IMR-90 (cell line): Measurements from ENCODE around the gene ROBO2. TPM values are rescaled to one million over a fixed set of nuclear protein-coding genes. Genes with fewer than 3 reads are reported as not detected.

ENCODE experiments used
- ATAC-seq: fragments of 200-7000 bp; cut with Tn5 transposase; 2 replicates; pipeline ENCODE4 v1.9.1; 2020; ENCODE audit warnings: low read depth, mild to moderate bottlenecking, moderate library complexity
- BruUV-seq: library from RNA; stranded (reverse); fragments of 400-500 nt; replicated peaks from 2 replicates; lab custom pipeline; 2021; lab: Mats Ljungman, UMichigan
- CTCF ChIA-PET: fragments of 300-600 bp; formaldehyde crosslinking; extraction: SDS; loops from one replicate; lab custom pipeline; 2021; ENCODE audit warnings: antibody characterized with exemption; lab: Yijun Ruan, JAX
- POLR2A ChIA-PET: fragments of 300-600 bp; sonication (Branson Sonifier 250); formaldehyde crosslinking; loops from one replicate; lab custom pipeline; 2022; ENCODE audit warnings: antibody characterized with exemption; ENCODE audit not compliant: unreplicated experiment; lab: Charles Lee
- DNase-seq: peaks from one replicate; pipeline ENCODE4 v3.0.0; 2013
- H2AFZ ChIP-seq: replicated peaks from 2 replicates; pipeline ENCODE3; 2013; ENCODE audit warnings: low read length, mild to moderate bottlenecking; ENCODE audit not compliant: poor library complexity
- H2AK5ac ChIP-seq: 2 replicates; pipeline ENCODE4 v1.6.1; 2013; ENCODE audit warnings: low read depth, low read length, inconsistent platforms
- H2AK9ac ChIP-seq: replicated peaks from 2 replicates; pipeline ENCODE3; 2013; ENCODE audit warnings: mild to moderate bottlenecking, low read depth, low read length, moderate library complexity; ENCODE audit not compliant: poor library complexity
- H2BK120ac ChIP-seq: 2 replicates; pipeline ENCODE4 v1.6.1; 2013; ENCODE audit warnings: low read depth, low read length, inconsistent platforms
- H2BK15ac ChIP-seq: 3 replicates; pipeline ENCODE4 v1.6.1; 2013; ENCODE audit warnings: low read depth, low read length, inconsistent platforms
- H2BK20ac ChIP-seq: 2 replicates; pipeline ENCODE4 v1.6.1; 2013; ENCODE audit warnings: low read depth, mild to moderate bottlenecking, inconsistent platforms, low read length, moderate library complexity
- H2BK5ac ChIP-seq: 2 replicates; pipeline ENCODE4 v1.6.1; 2013; ENCODE audit warnings: mild to moderate bottlenecking, low read depth, low read length, inconsistent platforms; ENCODE audit not compliant: poor library complexity, severe bottlenecking
- H3K14ac ChIP-seq: replicated peaks from 2 replicates; pipeline ENCODE4 v1.6.1; 2013; ENCODE audit warnings: low read depth, low read length, inconsistent platforms
- H3K18ac ChIP-seq: 2 replicates; pipeline ENCODE4 v1.6.1; 2013; ENCODE audit warnings: low read depth, low read length, control low read depth
- H3K23ac ChIP-seq: 2 replicates; pipeline ENCODE4 v1.6.1; 2013; ENCODE audit warnings: low read depth, low read length, inconsistent platforms
- H3K27ac ChIP-seq: 2 replicates; pipeline ENCODE4 v1.5.1; 2013; ENCODE audit warnings: mild to moderate bottlenecking, control low read depth, low read length; ENCODE audit not compliant: insufficient read depth
- H3K27me3 ChIP-seq: 2 replicates; pipeline ENCODE4 v1.6.1; 2013; ENCODE audit warnings: low read length; ENCODE audit not compliant: control insufficient read depth, insufficient read depth
- H3K36me3 ChIP-seq: 2 replicates; pipeline ENCODE4 v1.6.1; 2013; ENCODE audit warnings: low read length, mixed read lengths; ENCODE audit not compliant: control insufficient read depth, insufficient read depth
- H3K4ac ChIP-seq: 2 replicates; pipeline ENCODE4 v1.6.1; 2013; ENCODE audit warnings: low read depth, low read length, inconsistent platforms
- H3K4me1 ChIP-seq: 2 replicates; pipeline ENCODE4 v1.6.1; 2013; ENCODE audit warnings: low read length, mixed read lengths; ENCODE audit not compliant: control insufficient read depth, insufficient read depth
- H3K4me2 ChIP-seq: 2 replicates; pipeline ENCODE4 v1.6.1; 2013; ENCODE audit warnings: low read depth, mild to moderate bottlenecking, control low read depth, low read length, moderate library complexity
- H3K4me3 ChIP-seq: 2 replicates; pipeline ENCODE4 v1.5.1; 2013; ENCODE audit warnings: low read depth, mild to moderate bottlenecking, control low read depth, low read length, moderate library complexity; ENCODE audit not compliant: insufficient read depth
- H3K56ac ChIP-seq: 2 replicates; pipeline ENCODE4 v1.6.1; 2013; ENCODE audit warnings: low read length, inconsistent platforms; ENCODE audit not compliant: insufficient read depth; ENCODE audit errors: extremely low read depth
- H3K79me1 ChIP-seq, 2 experiments: 2 replicates each; pipeline ENCODE4 v1.6.1; 2013; ENCODE audit warnings: low read length in 2 of 2, inconsistent platforms in 1 of 2, low read depth in 1 of 2
- H3K9ac ChIP-seq: 2 replicates; pipeline ENCODE4 v1.6.1; 2013; ENCODE audit warnings: low read depth, low read length, control low read depth
- H3K9me1 ChIP-seq: 2 replicates; pipeline ENCODE4 v1.6.1; 2013; ENCODE audit warnings: low read length, inconsistent platforms; ENCODE audit not compliant: insufficient read depth
- H3K9me3 ChIP-seq: 2 replicates; pipeline ENCODE4 v1.6.1; 2013; ENCODE audit warnings: low read length; ENCODE audit not compliant: control insufficient read depth, insufficient read depth
- H4K20me1 ChIP-seq: 2 replicates; pipeline ENCODE4 v1.6.1; 2013; ENCODE audit warnings: low read length, inconsistent platforms; ENCODE audit not compliant: insufficient read depth
- H4K5ac ChIP-seq: 2 replicates; pipeline ENCODE4 v1.6.1; 2013; ENCODE audit warnings: mild to moderate bottlenecking, low read depth, low read length, control low read depth
- H4K8ac ChIP-seq, 2 experiments: 2 replicates each; pipeline ENCODE4 v1.6.1; 2013; ENCODE audit warnings: low read depth in 2 of 2, low read length in 2 of 2, control low read depth in 1 of 2, inconsistent platforms in 1 of 2
- H4K91ac ChIP-seq: 2 replicates; pipeline ENCODE4 v1.6.1; 2013; ENCODE audit warnings: low read depth, low read length, inconsistent platforms; ENCODE audit not compliant: insufficient read depth
- BHLHE40 ChIP-seq: fragments of 150-350 bp; IDR thresholded peaks from 2 replicates; pipeline ENCODE4 v1.6.1; 2016; ENCODE audit warnings: mild to moderate bottlenecking, low read depth, low read length
- CHD1 ChIP-seq: IDR thresholded peaks from 2 replicates; pipeline ENCODE4 v1.6.1; 2012; ENCODE audit warnings: low read depth, low read length, improper control_type of control experiment
- FOS ChIP-seq: fragments of 150-350 bp; IDR thresholded peaks from 2 replicates; pipeline ENCODE4 v1.6.1; 2016; ENCODE audit warnings: low read depth, low read length
- WGBS, 2 experiments: methylation state at CpG; one replicate each; pipeline versions ENCODE4 v1.1.5 to v1.1.7; 2013; ENCODE audit warnings: missing lambda C conversion rate in 2 of 2; ENCODE audit not compliant: insufficient read length in 1 of 2; ENCODE audit errors: extremely low coverage in 2 of 2; 5-methylcytosine and 5-hydroxymethylcytosine counted together
- dilution Hi-C: fragments of 300-500 bp; cut with HindIII; formaldehyde crosslinking; loops from one replicate; pipeline ENCODE4 v1.14.3; 2018; ENCODE audit warnings: low sequenced_read_pairs; ENCODE audit not compliant: unreplicated experiment
- in situ Hi-C: fragments of 300-500 bp; cut with MboI; formaldehyde crosslinking; loops from 3 replicates; pipeline ENCODE4 v1.14.3; 2019; ENCODE audit warnings: low sequenced_read_pairs, inconsistent platforms, mixed read lengths
- intact Hi-C: fragments of 100-400 bp; cut with micrococcal nuclease; formaldehyde crosslinking; loops from 2 replicates; pipeline ENCODE4 v1.10.0; 2022
- polyA plus RNA-seq, 3 experiments: library from polyadenylated mRNA; depleted of rRNA; stranded (reverse); fragments of >200 nt; gene quantifications; 2 replicates each; pipeline ENCODE4 v1.2.3, GENCODE V29; 2012; ENCODE audit warnings: low replicate concordance in 1 of 3
- total RNA-seq: library from RNA; depleted of rRNA; stranded (reverse); fragments of >200 nt; gene quantifications from 2 replicates; pipeline ENCODE4 v1.2.3, GENCODE V29; 2012

ROBO2 gene
- total and polyA plus RNA-seq, 2 of the 4 experiments (the other 2 are of a cell fraction): 9.3 to 14.5 TPM

- no peak overlapping the region for H3K14ac ChIP-seq
- H3K27me3 ChIP-seq: no peaks in the 10 kb centered on the region
- in situ Hi-C loops (no loop called here), dilution Hi-C loops (no loop called here), intact Hi-C loops (no loop called here)
- no peak overlapping the region for H2BK120ac ChIP-seq
- ChIA-PET CTCF (no interaction called here), POLR2A (no interaction called here)
- ATAC-seq (no peak), DNase-seq (no peak)
- WGBS, 2 experiments: no CpG with 5 or more reads among the region's 3 CpGs
- no peak overlapping the region for H2AK5ac ChIP-seq
- H3K9ac ChIP-seq: no peak overlapping the region
- no peak overlapping the region for H4K8ac ChIP-seq
- no peaks in the 10 kb centered on the region for H3K9me1 ChIP-seq
- no peak overlapping the region for H3K27ac ChIP-seq
- TF ChIP-seq BHLHE40 (no peak), FOS (no peak), CHD1 (no peak)
- H3K4me1 ChIP-seq: no peaks in the 10 kb centered on the region
- no peak overlapping the region for H3K4me2 ChIP-seq
- no peaks in the 10 kb centered on the region for H3K9me3 ChIP-seq
- H3K18ac ChIP-seq: no peak overlapping the region
- no peak overlapping the region for H2BK20ac ChIP-seq
- no peak overlapping the region for H3K23ac ChIP-seq
- H2AFZ ChIP-seq: no peak overlapping the region
- H2BK15ac ChIP-seq: no peak overlapping the region
- H4K5ac ChIP-seq: no peak overlapping the region
- no peaks in the 10 kb centered on the region for H4K20me1 ChIP-seq
- H3K36me3 ChIP-seq: no peaks in the 10 kb centered on the region
- H2BK5ac ChIP-seq: no peak overlapping the region
- no peak overlapping the region for H4K91ac ChIP-seq
- no peak overlapping the region for H3K56ac ChIP-seq
- no peak overlapping the region for H3K4me3 ChIP-seq
- no peak overlapping the region for H2AK9ac ChIP-seq
- H3K4ac ChIP-seq: no peak overlapping the region
- BruUV-seq: no TSS peak
- H3K79me1 ChIP-seq: no peaks in the 10 kb centered on the region
Observed at GRCh38 chr3:77427528-77427927, 387.6 kb downstream of the ROBO2 start.
